ENCODE data around the gene CEP44. TPM values are rescaled to one million over a fixed set of nuclear protein-coding genes. Genes with fewer than 3 reads are reported as not detected.

CEP44 gene
- total RNA-seq, 1 donor = 10.9 TPM

GRCh38 chr4:174263445-174263736, 20.3 kb upstream of the CEP44 start:
- H3K36me3 ChIP-seq (ENCODE audit: insufficient read depth, low read length) = no peaks in the 10 kb centered on the region
- no peak overlapping the region for H3K27ac ChIP-seq (ENCODE audit: low read depth, low read length)
- TF ChIP-seq CTCF (IDR thresholded peaks at IDR 0.05; ENCODE audit: extremely low read depth, low read depth, low read length) = no peak
- no peak overlapping the region for H3K4me3 ChIP-seq (ENCODE audit: insufficient read depth, low read length)
- peaks cover 2% of the 10 kb centered on the region for H3K79me2 ChIP-seq (ENCODE audit: insufficient read depth, low read length)
- H2AFZ ChIP-seq (ENCODE audit: low read length) = no peak overlapping the region
- H3K4me2 ChIP-seq (ENCODE audit: insufficient read depth, low read length) = no peak overlapping the region
- no peaks in the 10 kb centered on the region for H3K27me3 ChIP-seq (ENCODE audit: insufficient read depth, low read length)
- H3K9me3 ChIP-seq (ENCODE audit: low read depth, low read length) = no peaks in the 10 kb centered on the region
- H3K4me1 ChIP-seq (ENCODE audit: insufficient read depth, low read length) = no peaks in the 10 kb centered on the region
- no peak for DNase-seq (ENCODE audit: insufficient read length, low spot score, missing footprints)
- H4K20me1 ChIP-seq (ENCODE audit: insufficient read depth, low read length) = no peaks in the 10 kb centered on the region

- Histone ChIP-seq H3K9me3 (ENCODE audit: low read depth, low read length) (no peaks in the 10 kb centered on the region), H2AFZ (ENCODE audit: low read length) (no peak overlapping the region), H3K27ac (ENCODE audit: low read depth, low read length) (no peak overlapping the region), H3K79me2 (ENCODE audit: insufficient read depth, low read length) (peaks cover 2% of the 10 kb centered on the region), H3K4me2 (ENCODE audit: insufficient read depth, low read length) (no peak overlapping the region), H3K36me3 (ENCODE audit: insufficient read depth, low read length) (no peaks in the 10 kb centered on the region), H3K4me1 (ENCODE audit: insufficient read depth, low read length) (no peaks in the 10 kb centered on the region), H4K20me1 (ENCODE audit: insufficient read depth, low read length) (no peaks in the 10 kb centered on the region), H3K27me3 (ENCODE audit: insufficient read depth, low read length) (no peaks in the 10 kb centered on the region), H3K4me3 (ENCODE audit: insufficient read depth, low read length) (no peak overlapping the region)
- peak; percentile 13 for DNase-seq (ENCODE audit: insufficient read length, low spot score, missing footprints)
- TF ChIP-seq CTCF (IDR thresholded peaks at IDR 0.05; ENCODE audit: extremely low read depth, low read depth, low read length) = no peak
Observed at GRCh38 chr4:174265916-174266315, 17.8 kb upstream of the CEP44 start.

- Histone ChIP-seq H3K4me2 (ENCODE audit: insufficient read depth, low read length) (no peak overlapping the region), H3K9me3 (ENCODE audit: low read depth, low read length) (no peaks in the 10 kb centered on the region), H3K4me3 (ENCODE audit: insufficient read depth, low read length) (no peak overlapping the region), H3K27ac (ENCODE audit: low read depth, low read length) (no peak overlapping the region), H3K27me3 (ENCODE audit: insufficient read depth, low read length) (no peaks in the 10 kb centered on the region), H4K20me1 (ENCODE audit: insufficient read depth, low read length) (no peaks in the 10 kb centered on the region), H3K36me3 (ENCODE audit: insufficient read depth, low read length) (no peaks in the 10 kb centered on the region), H3K4me1 (ENCODE audit: insufficient read depth, low read length) (no peaks in the 10 kb centered on the region), H2AFZ (ENCODE audit: low read length) (no peak overlapping the region), H3K79me2 (ENCODE audit: insufficient read depth, low read length) (peaks cover 7% of the 10 kb centered on the region)
- no peak for DNase-seq (ENCODE audit: insufficient read length, low spot score, missing footprints)
- no peak for TF ChIP-seq CTCF (IDR thresholded peaks at IDR 0.05; ENCODE audit: extremely low read depth, low read depth, low read length)
Observed at GRCh38 chr4:174266416-174266815, 17.3 kb upstream of the CEP44 start.

GRCh38 chr4:174273930-174274329, 9.8 kb upstream of the CEP44 start:
- no peak overlapping the region for H3K4me3 ChIP-seq (ENCODE audit: insufficient read depth, low read length)
- H4K20me1 ChIP-seq (ENCODE audit: insufficient read depth, low read length) = peaks cover 3% of the 10 kb centered on the region
- H3K79me2 ChIP-seq (ENCODE audit: insufficient read depth, low read length) = peaks cover 30% of the 10 kb centered on the region
- H3K4me1 ChIP-seq (ENCODE audit: insufficient read depth, low read length) = no peaks in the 10 kb centered on the region
- no peaks in the 10 kb centered on the region for H3K36me3 ChIP-seq (ENCODE audit: insufficient read depth, low read length)
- no peak for TF ChIP-seq CTCF (IDR thresholded peaks at IDR 0.05; ENCODE audit: extremely low read depth, low read depth, low read length)
- no peak overlapping the region for H3K4me2 ChIP-seq (ENCODE audit: insufficient read depth, low read length)
- H3K27ac ChIP-seq (ENCODE audit: low read depth, low read length) = no peak overlapping the region
- H2AFZ ChIP-seq (ENCODE audit: low read length) = no peak overlapping the region
- no peaks in the 10 kb centered on the region for H3K27me3 ChIP-seq (ENCODE audit: insufficient read depth, low read length)
- H3K9me3 ChIP-seq (ENCODE audit: low read depth, low read length) = no peaks in the 10 kb centered on the region
- no peak for DNase-seq (ENCODE audit: insufficient read length, low spot score, missing footprints)

Data from osteoblast (primary cell).